GM19397 (cell line): ENCODE data around the gene LRRN1.
A peak's percentile ranks its signal among the peaks of the same experiment; 100 is the strongest.

Experiments used
- ATAC-seq: cut with Tn5 transposase; IDR thresholded peaks from one replicate; pipeline ENCODE4 v1.9.1; 2021; ENCODE audit warnings: mild to moderate bottlenecking, moderate library complexity; ENCODE audit not compliant: unreplicated experiment

LRRN1 gene

DNA sequence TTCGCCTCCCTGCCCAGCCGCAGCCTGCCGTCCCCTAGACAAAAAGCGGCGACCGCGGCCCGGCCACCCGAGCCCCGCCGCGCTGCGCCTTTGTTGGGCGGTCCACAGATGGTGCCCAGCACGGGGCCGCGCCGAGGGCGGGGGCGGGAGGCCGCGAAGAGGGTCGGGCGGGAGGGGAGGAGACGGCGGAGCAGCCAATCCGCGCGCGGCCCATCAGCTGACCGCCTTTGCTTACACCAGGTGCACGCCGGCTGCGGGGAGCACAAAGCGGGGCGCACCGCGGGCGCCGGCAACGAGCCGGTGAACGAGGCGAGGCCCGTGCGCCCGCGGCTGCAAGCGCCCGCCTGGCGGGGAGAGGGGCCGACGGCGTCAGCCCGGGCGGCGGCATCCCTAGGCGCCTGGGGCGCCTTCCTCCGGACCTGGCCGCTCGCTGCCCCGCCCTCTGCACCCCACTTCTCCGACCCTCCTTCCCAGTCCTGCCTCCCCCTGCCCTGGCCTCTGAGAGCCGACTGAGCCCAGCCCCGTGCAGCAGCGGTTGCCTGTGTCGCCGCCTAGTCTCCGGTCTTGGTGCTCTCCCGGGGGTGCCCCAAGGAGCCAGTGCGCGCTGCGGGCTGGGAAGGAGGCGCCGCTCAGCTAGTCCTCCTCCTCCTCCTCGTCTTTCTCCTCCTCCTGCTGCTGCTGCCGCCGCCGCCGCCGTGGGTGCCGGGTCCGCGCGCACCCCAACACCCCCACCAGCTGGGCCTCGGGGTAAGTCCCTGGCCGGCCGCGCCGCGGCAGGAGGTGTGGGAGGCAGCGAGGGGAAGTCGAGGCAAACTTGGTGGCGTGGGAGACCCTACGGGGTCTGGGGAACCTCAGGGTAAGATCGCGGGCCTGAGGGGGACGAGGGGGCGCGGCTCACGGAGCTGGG, at the start of gene LRRN1:
TSS of gene LRRN1 (plus strand) at position 259 of the 907 bp plus-strand sequence. CDS start 45,211 bp downstream, outside the sequence.
- ATAC-seq = peak; percentile 68

- no peak for ATAC-seq
These were observed 45.8 kb upstream of the LRRN1 start for GRCh38 chr3:3753416-3753815.

DNA sequence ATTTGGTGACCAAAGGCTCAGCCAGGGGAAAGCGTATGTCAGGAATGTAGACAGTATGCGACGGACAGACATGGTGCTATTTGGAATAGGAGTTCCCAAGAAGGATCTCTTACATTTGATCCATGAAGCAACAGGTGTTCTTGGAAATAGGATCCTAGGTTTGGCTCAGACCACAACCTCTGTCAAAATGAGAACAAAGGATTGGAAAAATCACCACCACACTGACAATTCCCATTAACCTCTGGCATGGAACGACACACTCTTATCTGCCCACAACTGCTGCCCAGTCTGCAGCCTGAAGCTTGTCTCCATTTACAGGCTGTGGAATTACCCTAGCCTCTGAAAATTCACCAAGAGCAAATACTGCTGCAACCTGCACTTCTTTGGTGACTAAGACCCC, 33.6 kb upstream of the LRRN1 start:
- ATAC-seq = no peak

- ATAC-seq = no peak
These were observed 33.1 kb upstream of the LRRN1 start for GRCh38 chr3:3766140-3766539.

- ATAC-seq = no peak
These were observed 28.1 kb upstream of the LRRN1 start for GRCh38 chr3:3771094-3771493.

DNA sequence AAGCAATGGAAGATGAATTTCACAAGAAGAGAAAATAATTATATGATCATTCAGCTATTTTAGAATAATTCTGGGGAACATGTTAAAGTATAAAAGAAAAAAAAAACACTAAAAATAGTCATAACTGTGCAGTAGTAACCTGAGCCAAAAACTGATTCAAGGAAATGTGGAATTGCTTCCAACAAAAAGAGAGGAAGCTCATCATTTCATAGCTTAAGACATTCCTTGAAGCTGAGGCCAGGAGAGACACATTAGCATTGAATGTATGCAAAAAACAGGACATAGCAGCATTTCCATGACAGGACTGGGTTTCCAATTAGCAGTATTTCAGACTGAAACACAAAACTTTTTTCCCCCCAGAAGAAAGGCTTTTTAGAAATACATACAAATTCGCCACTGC, 27.7 kb upstream of the LRRN1 start:
- no peak for ATAC-seq

DNA sequence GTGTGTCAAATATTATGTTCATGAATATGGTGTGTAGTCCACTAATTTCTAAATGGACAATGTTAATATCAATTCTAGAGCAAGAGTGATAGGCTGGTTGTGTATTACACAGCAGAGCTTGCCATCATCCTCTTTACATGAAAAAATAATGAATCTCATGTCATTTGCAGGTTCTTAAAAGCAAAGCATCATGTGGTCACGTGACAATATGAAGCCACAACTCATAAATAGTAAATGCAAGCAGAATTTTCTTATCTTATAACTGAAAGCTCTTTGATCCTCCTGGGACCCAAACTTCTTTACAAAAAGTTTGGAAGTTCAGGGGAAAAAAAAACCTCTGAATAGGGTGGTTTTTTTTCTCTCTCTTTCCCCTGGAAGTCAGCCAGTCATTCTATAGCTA, 26.9 kb upstream of the LRRN1 start:
- ATAC-seq = no peak

- ATAC-seq = no peak
These were observed 26.3 kb upstream of the LRRN1 start for GRCh38 chr3:3772920-3773319.

GRCh38 chr3:3776607-3777006, 22.6 kb upstream of the LRRN1 start:
- ATAC-seq = no peak

DNA sequence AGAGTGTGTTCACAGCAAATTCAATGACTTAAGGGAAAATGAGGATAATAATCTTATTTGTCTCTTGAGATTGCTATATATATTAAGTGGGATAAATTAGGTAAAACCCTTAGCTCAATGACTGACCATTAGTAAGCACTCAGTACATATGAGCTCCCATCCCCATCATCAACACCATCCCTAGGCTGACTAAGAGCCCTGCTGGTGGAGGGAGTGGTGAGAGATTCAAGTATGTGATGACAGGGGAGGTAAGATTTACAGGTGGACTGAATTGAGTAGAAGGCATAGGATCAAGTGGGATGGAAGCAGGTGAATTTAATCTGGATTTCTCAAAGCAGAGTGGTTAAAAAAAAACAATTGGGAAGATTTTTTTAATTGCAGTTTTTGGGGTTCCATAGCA, 21.0 kb upstream of the LRRN1 start:
- ATAC-seq = no peak

DNA sequence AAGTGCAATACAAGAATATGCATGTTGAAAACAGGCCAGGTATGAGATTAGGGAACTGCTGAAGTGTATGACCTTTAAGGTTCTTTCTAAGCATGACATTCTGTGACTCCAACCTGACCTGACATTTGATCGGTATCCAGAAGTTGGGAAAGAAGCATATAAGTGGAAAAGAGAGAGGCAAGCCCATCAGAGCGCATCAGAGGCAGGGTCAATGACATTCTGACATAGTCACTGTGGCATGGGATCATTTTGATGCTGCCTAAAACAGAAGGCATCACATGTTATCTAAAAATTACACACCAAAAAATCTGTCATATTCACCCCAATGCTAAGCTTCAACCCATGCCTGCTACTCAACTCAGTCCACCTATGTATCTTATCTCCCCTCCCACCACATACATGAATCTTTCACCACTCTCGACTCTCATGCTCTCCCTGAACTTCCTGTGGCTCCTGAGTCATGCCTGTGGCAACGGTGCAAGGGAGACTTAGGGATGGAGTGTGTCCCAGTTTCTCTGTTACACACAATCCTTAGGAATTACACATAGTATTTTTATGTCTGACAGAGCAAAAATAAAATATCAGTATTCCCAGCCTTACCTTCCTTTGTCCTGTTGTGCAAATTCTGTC, 20.5 kb upstream of the LRRN1 start:
- no peak for ATAC-seq

- no peak for ATAC-seq
These were observed 16.8 kb upstream of the LRRN1 start for GRCh38 chr3:3782457-3782856.

DNA sequence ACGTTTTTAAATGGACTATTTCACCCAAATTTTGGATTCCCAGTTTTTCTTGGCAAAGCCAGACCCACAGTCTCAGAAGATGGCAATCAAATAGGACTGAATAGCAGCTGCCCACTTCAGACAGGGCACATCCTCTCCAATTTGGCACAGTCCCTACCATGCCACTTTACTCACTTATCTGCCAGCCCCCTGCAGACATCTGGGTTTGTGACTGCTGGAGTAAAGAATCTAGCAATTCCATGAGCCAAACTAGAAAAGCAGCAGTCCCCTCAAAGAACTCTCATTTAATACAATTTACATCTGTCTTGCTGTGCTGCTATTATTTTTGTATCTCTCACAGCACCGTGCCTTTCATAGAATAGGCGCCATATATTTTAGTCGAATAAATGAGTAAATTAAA, 16.0 kb upstream of the LRRN1 start:
- ATAC-seq = no peak

DNA sequence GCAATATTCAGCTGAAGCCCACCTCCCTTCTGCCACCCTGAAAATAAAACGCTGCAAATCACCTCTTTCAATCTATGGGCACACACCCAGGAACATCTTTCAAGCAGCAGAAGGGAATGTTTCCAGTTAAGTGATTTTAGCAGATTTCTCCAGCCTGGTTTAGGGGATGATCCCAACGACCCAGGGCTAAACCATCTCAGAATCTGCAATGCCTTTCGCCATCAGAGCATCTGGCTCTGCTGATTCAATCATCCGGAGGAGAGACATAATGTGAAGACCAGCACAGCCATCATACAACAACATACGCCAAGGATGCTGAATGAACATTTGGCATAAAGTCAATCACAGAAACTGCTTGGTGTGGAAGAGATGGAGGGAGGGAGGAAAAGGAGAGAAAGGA, 15.5 kb upstream of the LRRN1 start:
- no peak for ATAC-seq

DNA sequence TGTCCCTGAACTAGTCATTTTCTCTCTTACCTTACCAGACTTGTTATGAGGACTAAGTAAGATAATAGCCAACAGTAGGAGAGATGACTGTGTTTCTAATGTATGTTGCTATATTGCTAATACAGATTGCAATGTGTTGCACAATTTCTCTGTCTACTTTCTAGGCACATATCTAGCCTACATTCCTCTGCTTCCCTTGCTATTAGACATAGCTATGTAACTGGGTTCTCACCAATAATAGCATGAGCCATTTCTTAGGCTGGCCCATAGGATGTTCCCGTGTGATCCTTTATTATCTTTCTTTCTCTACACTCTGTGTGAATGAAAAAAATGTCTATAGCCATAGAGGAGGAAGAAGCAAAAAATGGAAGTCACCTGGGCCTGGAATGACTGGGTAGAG, 6.8 kb upstream of the LRRN1 start:
- no peak for ATAC-seq

GRCh38 chr3:3798631-3799113, 559 bp upstream of the LRRN1 start:
- peak; percentile 40 for ATAC-seq

DNA sequence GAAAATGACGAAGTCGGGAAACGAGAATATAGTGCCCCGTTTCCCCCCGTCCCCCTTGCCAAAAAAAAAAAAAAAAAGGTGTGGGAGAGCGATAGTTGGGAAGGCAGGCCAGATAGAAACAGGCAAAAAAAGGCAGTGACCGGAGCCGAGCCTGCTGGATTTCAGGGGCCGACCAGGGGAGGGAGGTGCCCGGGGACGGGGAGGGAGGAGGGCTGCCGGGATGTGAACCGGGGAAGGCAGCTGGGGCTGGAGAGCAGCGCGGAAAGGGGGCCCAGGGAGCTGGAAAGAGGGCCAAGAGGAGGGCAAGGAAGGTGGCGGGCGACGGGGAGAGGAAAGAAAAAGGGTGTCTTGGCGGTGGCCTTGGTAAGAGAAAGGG, 837 bp downstream of the LRRN1 start:
- ATAC-seq = no peak

- no peak for ATAC-seq
These were observed 1.7 kb downstream of the LRRN1 start for GRCh38 chr3:3800685-3801493.

GRCh38 chr3:3801494-3801841, 2.2 kb downstream of the LRRN1 start:
- no peak for ATAC-seq

DNA sequence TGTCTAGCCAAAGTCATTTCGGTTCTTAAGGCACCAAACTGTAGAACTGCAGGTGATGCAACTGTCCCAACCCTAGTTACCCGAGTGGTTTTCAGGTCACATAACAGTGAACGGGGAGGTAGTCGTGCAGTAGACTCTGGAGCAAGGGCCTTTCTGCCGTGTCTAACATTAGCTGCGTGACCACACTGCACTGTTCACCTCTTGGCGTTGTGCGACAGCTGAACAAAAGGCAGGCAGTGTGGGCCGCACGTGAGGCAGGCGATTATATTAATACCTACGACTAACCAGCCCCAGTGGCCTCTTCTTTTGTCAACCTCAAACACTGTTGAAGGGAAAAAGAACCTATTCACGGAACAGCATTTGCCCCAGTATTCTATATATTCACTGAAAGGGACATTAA, 2.8 kb downstream of the LRRN1 start:
- ATAC-seq = no peak

- ATAC-seq = no peak
These were observed 5.3 kb downstream of the LRRN1 start for GRCh38 chr3:3804560-3804959.

- no peak for ATAC-seq
These were observed 6.9 kb downstream of the LRRN1 start for GRCh38 chr3:3806092-3806491.
